ENCODE measurements around the gene RTP1. TPM values are rescaled to one million over a fixed set of nuclear protein-coding genes. Genes with fewer than 3 reads are reported as not detected.
"Not testable (repeated sequence)": the region's sequence is repeated elsewhere in the genome, so short reads cannot be mapped to it uniquely, and the experiment has no call there.

Gene RTP1
- total RNA-seq, 1 experiment from 2014 or later: not detected

DNA sequence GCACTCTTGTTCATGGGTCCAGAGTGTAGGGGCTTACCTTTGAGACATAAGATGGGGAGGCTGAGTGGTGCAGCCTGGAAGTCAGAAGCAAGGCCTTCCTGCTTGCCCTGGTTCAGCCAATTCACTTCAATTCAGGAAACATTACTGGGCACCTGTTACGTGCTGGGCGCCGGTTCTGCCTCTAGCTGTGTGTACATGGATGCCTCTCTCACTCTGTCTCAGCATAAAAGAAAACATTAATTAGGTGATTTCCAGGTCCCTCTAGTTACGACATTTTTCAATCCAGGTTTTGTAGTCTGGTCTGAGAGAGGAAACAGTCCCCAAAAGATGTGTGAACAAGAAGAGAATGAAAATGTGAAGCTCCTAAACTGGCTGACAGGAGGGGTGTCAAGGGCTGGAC lies 1.2 kb downstream of the RTP1 start:
- DNase-seq (ENCODE audit: low read depth): no peak

DNA sequence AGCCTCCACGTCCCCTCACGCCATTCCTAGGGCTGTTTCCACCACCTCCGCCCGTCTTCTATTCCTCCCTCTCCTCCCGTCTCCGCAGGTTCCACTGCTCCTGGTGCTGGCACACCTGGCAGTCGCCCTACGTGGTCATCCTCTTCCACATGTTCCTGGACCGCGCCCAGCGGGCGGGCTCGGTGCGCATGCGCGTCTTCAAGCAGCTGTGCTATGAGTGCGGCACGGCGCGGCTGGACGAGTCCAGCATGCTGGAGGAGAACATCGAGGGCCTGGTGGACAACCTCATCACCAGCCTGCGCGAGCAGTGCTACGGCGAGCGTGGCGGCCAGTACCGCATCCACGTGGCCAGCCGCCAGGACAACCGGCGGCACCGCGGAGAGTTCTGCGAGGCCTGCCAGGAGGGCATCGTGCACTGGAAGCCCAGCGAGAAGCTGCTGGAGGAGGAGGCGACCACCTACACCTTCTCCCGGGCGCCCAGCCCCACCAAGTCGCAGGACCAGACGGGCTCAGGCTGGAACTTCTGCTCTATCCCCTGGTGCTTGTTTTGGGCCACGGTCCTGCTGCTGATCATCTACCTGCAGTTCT lies 2.3 kb downstream of the RTP1 start:
- not testable (repeated sequence) for DNase-seq (ENCODE audit: low read depth)

DNA sequence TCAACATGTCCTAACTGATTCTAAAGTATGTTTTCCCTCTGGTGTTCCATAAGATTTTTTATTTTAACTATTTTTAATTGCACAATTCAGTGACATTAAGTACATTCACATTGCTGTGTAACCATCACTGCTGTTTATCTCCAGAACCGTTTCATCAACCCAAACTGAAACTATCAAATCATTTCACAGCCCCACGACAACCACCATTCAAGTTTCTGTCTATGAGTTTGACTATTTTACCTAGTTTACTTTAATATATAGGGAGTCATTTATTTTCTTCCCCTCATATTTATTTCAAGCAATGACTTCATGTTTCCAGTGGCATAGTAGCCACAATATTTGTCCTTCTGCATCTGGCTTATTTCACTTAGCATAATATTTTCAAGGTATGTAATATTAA lies 8.4 kb downstream of the RTP1 start:
- no peak for DNase-seq (ENCODE audit: low read depth)

DNA sequence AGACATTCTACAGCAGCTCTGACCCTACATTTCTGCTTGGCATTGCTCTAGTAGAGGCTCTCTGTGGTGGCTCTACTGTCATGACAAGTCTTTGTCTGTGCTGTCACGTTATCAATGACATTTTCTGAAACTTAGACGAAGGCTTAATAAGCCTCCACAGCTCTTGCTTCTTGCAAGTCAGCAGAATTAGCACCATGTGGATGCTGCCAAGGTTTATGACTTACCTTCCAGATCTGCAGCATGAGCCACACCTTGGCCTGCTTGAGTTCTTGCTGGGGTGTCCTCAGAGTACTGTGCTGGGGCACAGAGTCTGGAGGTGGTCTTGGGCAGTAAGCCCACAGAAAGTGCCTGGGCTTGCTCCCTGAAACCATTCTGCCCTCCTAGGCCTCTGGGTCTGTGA lies 9.8 kb downstream of the RTP1 start:
- DNase-seq (ENCODE audit: low read depth): no peak

DNA sequence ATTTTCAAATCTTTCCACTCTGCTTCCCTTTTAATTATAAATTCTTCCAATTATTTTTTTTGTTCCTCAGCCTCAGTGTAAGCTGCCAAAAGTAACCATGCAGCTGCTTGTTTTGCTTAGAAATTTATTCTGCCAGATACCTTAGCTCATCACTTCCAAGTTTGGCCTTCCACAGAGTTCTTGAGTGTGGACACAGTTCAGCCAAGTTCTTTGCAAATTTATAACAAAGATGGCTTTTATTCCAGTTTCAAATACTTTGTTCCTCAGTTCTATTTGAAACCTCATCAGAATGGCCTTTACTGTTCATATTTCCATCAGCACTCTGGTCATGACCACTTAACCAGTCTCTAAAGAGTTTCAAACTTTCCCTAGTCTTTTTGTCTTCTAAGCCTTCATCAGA lies 10.3 kb downstream of the RTP1 start:
- DNase-seq (ENCODE audit: low read depth): no peak

DNA sequence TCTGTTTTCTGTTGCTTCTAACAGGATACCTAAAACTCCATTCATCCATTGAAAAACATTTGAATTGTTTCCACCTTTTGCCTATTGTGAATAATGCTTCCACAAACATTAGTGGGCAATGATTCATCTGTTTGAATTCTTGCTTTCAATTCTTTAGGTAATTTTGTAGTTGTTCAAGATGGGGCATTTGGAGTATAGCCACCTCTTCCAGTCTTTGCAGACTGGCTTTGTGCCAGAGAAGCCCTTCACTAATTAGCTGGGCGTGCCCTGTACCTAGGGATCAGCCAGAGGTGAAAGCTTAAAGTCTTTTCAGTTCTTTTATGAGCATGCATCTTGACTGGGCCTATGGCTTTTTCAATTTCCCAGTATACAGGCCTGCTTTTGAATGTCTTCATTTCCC lies 10.9 kb downstream of the RTP1 start:
- no peak for DNase-seq (ENCODE audit: low read depth)

DNA sequence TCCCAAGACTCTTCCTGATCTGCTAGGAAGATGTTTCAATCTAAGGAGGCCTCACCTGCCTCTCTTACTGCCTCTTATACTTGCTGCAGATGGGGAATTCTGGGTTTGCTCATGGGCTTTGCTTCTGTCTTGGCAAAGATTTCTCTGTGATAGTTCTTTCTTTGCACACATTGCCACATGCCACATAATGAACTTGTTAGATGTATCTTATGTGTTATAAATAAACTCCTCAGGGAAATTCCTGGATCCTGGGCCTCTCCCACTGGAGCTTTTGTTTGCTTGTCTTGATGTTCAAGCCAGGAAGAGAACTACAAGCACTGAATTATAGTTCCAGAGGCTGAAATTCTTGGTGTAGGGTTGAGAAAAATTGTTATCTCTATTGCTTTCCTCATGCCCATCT lies 12.2 kb downstream of the RTP1 start:
- DNase-seq (ENCODE audit: low read depth): no peak

DNA sequence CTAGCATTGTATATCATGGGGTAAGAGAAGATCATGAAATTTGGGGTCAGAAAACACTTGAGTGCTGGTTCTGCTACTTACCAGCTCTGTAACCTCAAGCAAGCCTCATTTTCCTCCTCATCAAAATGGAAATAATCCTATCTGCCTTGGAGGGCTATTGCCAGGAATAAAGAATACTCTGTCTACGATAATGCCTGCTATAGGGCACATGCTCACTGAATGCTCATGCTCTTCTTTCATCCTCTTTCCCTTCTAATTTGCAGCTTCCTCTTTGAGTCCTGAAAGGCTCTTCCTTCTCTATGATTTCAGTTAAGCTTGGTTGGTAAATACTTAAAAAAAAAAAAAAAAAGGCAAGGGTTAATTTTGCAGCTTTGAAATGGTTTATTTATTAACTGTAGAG lies 12.8 kb downstream of the RTP1 start:
- no peak for DNase-seq (ENCODE audit: low read depth)

DNA sequence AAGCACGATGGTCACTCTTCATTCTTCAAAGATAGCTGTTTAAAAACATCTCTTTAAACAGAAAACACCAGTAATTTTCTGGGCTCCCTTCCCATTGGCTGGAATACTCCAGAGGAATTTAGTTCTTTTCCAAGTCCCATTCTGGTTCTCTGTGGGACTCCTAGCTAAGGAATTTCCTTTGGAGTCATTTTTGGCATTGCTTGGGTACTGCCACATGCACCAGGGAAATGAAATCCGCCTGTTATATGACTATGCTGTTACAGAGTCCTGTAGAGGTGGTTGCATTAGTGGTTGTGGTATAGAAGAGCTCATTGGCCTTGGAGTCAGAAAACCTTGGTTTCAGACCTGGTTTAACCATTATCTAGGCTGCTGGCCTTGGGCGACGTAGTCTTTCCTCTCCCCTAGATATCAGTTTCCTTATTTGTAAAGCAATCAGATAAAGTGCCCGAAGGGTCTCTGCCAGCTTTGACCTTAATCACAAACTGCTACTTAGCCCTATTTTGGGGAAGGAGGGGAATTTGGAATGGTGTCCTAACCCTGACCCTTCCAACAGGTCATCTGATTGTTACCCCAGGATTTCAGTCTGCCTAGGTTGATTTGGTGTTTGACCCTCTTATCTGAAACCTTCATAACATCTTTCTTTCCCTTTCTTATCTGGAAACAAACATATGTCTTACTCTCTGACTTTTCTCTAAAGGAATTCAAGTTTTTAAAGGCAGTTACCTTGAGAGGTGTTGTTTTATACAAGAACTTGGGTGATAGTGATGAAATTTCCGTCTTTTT lies 13.4 kb downstream of the RTP1 start:
- DNase-seq (ENCODE audit: low read depth): peak; percentile 9

DNA sequence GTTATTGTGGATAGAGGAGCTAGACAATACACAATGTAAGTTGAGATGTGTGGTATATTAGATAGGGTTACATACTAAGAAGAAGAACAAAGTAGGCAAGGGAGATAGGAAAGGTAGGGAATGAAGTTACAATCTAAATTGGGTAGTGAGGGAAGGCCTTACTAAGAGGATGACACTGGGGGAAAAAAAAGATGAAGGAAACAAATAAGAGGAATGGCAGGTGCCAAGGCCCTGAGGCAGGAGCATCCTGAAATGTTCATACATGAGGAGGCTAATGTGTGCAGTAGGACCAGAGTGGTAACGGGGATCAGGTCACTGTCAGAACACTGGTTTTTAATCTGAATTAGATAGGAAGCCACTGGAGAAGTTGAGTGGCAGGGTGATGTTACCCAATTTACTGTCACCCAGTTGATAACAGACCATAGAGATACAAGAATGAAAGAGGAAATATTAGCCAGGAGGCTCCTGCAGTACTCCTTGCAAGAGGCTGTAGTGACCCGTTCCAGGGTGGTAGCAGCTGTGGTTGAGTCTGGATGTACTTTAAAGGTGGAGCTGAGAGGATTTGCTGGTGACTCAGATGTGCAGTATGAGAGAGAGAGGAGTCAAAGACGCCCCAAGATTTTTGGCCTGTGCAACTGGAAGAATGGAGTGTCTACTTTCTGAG lies 14.4 kb downstream of the RTP1 start:
- DNase-seq (ENCODE audit: low read depth): peak; percentile 55

DNA sequence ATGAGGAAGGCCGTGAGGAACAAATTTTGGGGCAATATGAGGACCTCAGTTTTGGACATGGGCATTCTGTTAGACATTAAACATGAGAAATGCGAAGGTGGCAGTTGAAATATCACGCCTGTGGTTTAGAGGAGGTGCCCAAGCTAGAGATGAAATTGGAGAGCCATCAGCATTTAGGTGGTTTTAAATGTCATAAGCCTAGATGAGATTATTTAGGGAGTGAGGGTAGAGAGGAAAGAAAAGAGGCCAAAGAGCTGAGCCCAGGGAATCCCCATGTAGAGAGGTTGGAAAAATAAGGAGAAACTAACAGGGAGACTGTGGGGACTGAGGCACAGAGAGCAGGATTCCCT lies 14.9 kb downstream of the RTP1 start:
- DNase-seq (ENCODE audit: low read depth): no peak

DNA sequence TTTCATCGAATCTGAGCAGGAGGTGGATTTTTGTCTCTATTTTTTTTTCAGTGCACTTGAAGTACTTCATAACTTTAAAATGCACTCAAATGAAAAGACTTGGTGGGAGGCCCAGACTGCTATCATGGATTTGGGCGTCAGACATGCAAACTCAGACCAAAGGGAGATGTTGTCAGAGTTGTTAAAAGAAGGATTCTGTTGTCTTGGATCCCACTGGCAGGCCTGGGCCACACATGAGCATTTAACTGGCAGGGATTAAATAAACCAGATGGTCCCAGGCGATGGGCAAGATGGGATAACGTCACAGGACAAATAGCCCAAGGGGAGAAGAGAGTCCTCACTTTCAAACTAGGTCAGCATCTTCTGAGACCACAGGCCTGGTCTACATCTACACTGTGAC lies 15.4 kb downstream of the RTP1 start:
- DNase-seq (ENCODE audit: low read depth): no peak

DNA sequence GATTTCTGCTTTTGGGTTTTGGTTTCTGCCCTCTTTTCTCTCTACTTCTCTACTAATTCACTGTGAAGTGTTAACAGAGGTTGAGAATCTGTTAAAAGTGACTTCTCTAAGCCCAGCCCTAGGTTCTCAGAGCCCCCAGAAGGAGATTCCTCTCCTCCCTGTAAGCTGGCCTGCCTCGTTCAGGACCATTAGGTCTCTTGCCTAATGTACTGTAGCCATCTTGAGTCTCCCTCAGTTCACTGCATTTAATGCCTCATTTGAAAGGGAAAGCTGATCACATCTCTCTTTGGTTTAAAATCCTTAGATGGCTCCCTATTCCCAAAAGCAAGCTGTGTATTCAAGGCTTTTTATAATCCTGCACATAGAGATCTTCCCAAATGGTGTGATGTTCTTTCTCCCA lies 16.3 kb downstream of the RTP1 start:
- DNase-seq (ENCODE audit: low read depth): no peak

DNA sequence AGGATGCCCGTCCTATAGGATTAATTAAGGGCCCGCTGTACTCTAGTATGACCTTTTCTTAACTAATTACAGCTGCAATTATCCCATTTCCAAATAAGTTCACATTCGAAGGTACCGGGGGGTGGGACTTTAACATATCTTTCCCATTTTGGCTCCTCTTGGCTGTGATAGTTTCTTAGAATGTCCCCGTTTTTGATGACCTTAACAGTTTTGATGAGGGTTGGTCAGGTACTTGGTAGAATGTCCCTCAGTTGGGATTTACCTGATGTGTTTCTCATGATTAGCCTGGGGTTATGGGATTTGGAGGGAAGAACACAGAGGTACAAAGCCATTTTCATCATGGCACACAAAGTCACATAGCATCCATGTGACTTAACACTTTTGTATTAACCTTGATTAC lies 18.2 kb downstream of the RTP1 start:
- no peak for DNase-seq (ENCODE audit: low read depth)

DNA sequence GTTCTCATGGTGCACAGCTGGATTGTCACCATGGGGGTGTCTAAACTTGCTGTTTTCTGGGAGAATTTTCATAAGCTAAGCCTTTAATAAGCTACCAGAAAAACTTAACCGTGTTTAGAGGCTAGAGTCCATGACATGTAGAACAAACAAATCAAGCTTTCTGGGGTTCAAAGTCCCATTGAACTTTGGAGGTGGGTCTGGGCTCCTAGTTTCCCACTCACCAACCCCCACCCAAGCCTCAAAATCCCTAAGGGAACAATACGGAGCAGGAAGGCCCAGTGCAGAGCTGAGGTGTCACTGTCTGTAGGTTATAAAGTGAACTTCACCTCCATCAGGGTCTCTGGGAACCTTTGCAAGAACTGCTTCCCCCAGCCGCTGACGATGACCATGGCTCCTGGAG lies 25.5 kb downstream of the RTP1 start:
- DNase-seq (ENCODE audit: low read depth): no peak

DNA sequence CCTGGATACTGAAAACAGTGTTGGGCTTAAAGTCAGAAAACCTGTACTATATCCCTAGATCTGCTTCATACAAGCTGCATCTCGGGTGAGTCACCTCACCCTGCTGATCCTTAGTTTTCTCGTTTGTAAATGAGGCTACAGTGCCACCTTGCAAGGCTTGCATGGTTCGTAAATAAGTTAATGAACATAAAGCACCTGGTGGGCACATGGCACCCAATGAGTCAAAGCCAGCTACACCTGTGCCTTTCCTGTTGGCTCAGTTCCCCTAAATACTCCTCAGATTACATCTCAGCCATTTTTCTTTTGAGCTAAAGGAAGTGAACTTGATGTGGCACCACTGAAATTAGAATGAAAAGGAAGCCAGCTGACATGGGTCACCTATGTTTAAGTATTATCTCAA lies 26.5 kb downstream of the RTP1 start:
- no peak for DNase-seq (ENCODE audit: low read depth)

DNA sequence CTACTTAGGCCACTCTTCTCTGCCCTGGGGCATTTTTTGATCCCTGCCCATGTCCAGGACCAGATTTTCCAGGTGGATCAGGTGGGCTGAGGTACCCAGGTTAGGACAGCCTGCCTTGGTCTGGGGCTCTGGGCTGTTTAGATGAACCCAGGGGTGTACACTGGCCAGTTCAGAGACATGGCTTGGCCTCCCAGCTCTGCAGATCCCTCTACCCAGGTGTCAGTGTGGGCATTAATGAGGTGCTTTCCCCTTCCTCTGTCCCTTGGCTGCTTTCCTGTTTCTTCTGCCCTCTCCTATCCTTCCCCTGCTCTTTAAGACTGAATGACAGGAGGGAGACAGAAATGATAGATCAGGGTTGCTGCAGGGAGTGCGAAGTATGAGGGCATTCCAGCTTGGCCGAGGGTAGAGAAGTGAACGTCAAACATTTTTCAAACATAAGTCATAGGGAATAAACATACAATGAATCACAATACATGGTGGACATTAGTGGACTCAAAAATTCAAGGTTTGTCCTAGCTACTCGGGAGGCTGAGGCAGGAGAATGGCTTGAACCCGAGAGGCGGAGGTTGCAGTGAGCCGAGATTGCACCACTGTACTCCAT lies 30.5 kb downstream of the RTP1 start:
- DNase-seq (ENCODE audit: low read depth): peak; percentile 11

DNA sequence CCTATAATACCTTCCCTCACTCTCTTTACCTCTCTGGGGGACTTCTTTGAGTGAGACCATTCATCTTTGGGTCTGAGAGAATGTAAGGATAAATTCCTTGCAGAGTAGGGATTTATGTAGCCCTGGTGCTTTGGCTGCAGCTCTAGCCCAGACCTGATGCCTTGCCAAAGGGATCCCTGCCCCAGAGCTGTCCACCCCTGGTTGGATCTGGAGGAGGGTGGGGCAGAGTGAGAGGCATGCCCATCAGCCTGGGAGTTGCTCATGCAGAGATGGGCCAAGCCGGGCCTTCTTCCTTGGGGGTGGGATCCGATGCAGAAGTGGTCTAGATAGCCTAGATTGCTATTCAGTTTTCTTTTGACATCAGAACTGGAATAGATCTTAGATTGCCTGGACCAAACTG lies 31.5 kb downstream of the RTP1 start:
- DNase-seq (ENCODE audit: low read depth): no peak

DNA sequence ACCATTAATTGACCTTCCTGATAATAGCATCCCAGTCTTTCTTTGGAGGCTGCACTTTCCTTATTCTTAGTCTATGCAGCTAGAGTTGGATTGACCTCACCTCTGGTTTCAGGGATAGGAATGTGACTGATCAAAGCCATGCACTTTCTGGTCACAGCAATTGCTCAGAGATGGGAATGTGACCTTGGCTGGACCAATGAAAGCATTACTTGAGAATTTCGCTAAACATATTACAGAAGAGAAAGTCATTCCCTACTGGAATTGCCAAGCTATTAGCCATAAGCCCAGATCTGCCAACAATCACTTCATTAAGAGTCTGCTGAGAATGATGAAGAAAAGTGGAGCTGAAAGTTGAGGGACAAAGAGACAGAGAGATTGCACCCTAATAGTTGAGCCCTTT lies 32.7 kb downstream of the RTP1 start:
- no peak for DNase-seq (ENCODE audit: low read depth)

DNA sequence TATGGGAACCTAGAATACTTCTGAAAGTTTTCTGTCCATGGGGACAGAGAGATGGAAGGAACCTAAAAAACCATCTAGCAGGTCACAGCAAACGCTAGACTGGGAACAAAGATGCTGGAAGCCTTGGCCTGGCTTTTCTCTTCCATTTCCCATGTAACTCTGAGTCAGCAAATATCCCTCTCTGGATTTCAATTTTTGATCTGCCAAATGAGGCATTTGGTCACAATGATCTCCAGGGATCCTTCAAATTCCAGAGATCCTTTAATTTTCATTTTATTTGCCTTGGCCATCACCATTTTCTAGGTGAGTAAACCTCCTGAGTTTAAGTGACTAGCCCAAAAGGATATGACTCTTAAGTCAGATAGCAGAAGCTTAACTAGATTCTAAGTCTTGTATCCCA lies 39.7 kb downstream of the RTP1 start:
- no peak for DNase-seq (ENCODE audit: low read depth)

DNA sequence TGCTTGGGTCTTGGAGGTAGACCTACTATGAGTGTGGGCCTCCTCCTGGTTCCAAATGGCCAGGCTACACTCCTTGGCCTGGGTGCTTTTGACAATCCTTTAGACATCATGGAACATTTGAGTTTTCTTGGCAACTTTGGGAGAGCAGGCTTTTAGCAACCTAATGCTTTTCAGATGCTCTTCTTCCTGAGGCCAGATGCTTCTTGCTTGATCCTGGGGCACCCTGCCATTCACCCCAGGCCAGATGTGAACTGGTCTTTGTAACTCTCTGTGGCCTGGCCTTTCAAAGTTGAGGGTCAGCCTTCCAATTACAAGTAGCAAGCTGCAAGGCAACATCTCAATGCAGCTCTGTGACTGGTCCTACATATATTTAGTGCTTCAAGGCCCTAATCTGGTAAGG lies 40.5 kb downstream of the RTP1 start:
- no peak for DNase-seq (ENCODE audit: low read depth)

DNA sequence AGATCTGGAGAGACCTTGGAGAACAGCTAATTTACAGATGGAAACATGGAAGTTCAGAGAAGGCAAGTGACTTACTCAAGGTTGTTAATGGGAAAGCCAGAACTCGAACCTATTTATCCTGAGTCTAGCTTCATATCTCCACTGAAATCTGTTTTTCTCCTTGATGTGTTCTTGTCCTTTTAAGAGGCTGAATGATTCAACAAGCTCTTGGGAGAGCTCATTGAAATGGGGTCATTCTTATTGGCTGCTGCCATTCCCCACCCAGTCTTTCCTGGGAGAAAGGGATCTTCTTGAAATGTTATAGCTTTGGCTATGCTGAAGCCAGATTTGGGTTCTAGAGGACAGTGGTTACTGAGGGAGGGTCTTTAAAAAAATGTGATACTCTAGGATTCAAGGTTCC lies 41.0 kb downstream of the RTP1 start:
- no peak for DNase-seq (ENCODE audit: low read depth)

DNA sequence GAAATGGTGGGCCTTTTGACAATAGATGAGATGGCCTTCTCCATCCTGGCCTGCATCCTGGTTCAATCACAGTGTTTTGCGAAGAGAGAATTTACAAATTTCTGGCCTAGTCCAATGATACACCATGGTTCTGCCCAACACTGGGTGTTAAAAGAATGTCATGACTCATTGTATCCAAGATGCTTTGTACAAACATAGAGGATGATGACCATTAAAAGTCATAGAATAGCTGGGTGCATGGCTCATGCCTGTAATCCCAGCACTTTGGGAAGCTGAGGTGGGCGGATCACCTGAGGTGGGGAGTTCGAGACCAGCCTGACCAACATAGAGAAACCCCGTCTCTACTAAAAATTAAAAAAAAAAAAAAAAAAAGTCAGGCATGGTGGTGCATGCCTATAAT lies 41.5 kb downstream of the RTP1 start:
- DNase-seq (ENCODE audit: low read depth): not testable (repeated sequence)
